ENCODE results near the gene PPIL6.

DNA sequence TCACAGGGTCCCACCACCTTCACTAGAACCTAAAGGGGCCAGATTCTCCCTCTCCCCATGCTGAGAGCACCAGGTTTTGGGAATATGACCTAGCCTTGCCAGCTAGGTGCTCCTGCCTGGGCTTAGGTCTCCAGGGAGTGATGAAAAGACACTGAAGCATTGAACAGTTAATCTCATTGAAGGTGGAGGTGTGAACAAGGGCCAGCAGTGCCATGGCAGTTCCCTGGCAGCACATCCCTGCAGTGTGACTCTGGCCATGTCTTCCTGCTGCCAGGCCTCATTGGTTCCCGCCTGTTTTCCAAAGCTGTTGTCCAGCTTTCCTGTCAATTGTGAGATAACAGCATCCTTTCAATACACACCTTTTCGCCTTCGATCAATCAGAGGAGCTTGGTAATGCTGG lies 10.9 kb downstream of the PPIL6 start:
- TF ChIP-seq TAF1 (IDR thresholded peaks at IDR 0.05; ENCODE audit: borderline replicate concordance, low read depth, low read length), result no peak
- TF ChIP-seq POLR2AphosphoS5 (IDR thresholded peaks at IDR 0.05; ENCODE audit: low read depth, low read length), result no peak

Measured in GM12892 (cell line).